Loucy (cell line): ENCODE data around the gene SLCO2A1.

Experiments used
- CTCF ChIP-seq: fragments of 200-600 bp; sonication (generic); conservative IDR thresholded peaks from 2 replicates; pipeline ENCODE4 v1.5.1; 2014; ENCODE audit warnings: mild to moderate bottlenecking, antibody characterized with exemption, low read length
- EZH2phosphoT487 ChIP-seq: fragments of 200-600 bp; IDR thresholded peaks from 2 replicates; pipeline ENCODE4 v1.6.1; 2018; ENCODE audit warnings: antibody characterized with exemption, mild to moderate bottlenecking, moderate library complexity, borderline replicate concordance

- no peak for TF ChIP-seq CTCF
- TF ChIP-seq EZH2phosphoT487 = no peak
Observed at GRCh38 chr3:133914839-133915600, 114.7 kb downstream of the SLCO2A1 start.
